Measurements from ENCODE around the gene GRIPAP1.

Gene GRIPAP1

GRCh38 chrX:48961585-48962091 lies 40.4 kb downstream of the GRIPAP1 start:
- TF ChIP-seq, protein P1, sequence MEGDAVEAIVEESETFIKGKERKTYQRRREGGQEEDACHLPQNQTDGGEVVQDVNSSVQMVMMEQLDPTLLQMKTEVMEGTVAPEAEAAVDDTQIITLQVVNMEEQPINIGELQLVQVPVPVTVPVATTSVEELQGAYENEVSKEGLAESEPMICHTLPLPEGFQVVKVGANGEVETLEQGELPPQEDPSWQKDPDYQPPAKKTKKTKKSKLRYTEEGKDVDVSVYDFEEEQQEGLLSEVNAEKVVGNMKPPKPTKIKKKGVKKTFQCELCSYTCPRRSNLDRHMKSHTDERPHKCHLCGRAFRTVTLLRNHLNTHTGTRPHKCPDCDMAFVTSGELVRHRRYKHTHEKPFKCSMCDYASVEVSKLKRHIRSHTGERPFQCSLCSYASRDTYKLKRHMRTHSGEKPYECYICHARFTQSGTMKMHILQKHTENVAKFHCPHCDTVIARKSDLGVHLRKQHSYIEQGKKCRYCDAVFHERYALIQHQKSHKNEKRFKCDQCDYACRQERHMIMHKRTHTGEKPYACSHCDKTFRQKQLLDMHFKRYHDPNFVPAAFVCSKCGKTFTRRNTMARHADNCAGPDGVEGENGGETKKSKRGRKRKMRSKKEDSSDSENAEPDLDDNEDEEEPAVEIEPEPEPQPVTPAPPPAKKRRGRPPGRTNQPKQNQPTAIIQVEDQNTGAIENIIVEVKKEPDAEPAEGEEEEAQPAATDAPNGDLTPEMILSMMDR (conservative IDR thresholded peaks at IDR 0.05; ENCODE audit: control insufficient read depth, insufficient read depth, low read depth, low read length): no peak
- no peak for DNase-seq (ENCODE audit: low read depth)

GRCh38 chrX:48960291-48960690 lies 41.8 kb downstream of the GRIPAP1 start:
- TF ChIP-seq, protein P1 (conservative IDR thresholded peaks at IDR 0.05; ENCODE audit: control insufficient read depth, insufficient read depth, low read depth, low read length): no peak
- no peak overlapping the region for H3K4me3 ChIP-seq (ENCODE audit: control insufficient read depth, low read depth, low read length)
- no peak for DNase-seq (ENCODE audit: low read depth)

More at GRCh38 chrX:48961585-48962091, 40.4 kb downstream of the GRIPAP1 start:
- no peak overlapping the region for H3K4me3 ChIP-seq (ENCODE audit: control insufficient read depth, low read depth, low read length)

DNA sequence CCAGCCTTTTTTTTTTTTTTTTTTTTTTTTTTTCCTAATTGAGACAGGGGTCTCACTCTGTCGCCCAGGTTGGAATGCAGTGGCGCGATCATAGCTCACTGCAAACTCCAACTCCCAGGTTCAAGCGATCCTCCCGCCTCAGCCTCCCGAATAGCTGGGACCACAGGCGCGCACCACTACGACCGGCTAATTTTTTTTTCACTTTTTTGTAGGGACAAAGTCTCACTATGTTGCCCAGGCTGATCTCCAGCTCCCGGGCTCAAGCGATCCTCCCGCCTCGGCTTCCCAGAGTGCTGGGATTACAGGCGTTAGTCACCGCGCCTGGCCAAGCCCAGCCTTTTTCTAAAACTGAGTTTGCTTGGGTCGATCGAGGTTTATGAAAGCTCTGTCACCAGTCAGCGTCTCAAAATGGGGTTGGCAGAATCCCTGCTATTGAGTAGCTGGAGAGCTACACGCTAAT lies 43.4 kb downstream of the GRIPAP1 start:
- peak overlapping the region; percentile 68 for H3K4me3 ChIP-seq (ENCODE audit: control insufficient read depth, low read depth, low read length)
- TF ChIP-seq, protein P1 (conservative IDR thresholded peaks at IDR 0.05; ENCODE audit: control insufficient read depth, insufficient read depth, low read depth, low read length): no peak
- peak; percentile 71 for DNase-seq (ENCODE audit: low read depth)

DNA sequence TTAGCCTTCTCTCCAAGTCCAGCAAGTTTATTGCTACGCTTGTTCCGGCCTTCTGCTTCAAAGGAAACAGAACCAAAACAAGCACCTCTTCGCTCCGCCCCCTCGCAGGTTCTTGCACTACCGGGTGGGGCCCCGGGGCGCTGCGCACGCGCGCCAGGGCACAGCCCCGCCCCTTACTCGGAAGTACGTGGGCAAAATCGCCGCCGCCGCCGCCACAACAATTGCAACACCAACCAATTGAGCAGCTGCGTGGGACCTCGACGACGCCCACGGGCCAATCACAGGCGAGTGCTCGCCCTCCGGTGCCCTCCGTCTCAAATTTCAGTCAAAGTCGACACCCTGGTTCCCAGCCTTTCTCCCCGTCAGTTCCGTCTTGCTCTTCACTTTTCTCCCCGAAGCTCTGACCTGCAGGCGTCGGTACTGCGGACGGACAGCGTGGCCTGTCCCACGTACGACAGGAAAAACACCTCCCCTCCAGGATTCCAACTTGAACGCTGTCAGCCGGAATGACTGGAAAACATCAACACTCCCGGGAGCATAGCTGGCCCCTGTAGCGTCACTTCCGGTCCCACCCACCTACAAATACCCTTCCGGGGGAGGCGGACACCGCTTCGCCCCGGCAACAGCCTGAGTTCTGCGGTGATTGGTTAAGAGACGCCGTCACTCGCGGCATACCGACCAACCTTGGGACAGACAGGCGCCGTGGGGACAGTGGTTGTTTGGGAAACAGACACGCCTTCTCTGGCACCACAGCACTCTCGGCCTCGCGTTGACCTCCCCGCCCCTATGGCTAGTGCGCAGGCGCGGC lies 44.0 kb downstream of the GRIPAP1 start:
- TF ChIP-seq, protein P1 (conservative IDR thresholded peaks at IDR 0.05; ENCODE audit: control insufficient read depth, insufficient read depth, low read depth, low read length): no peak
- peak overlapping the region; percentile 68 for H3K4me3 ChIP-seq (ENCODE audit: control insufficient read depth, low read depth, low read length)
- peak; percentile 98 for DNase-seq (ENCODE audit: low read depth)

DNA sequence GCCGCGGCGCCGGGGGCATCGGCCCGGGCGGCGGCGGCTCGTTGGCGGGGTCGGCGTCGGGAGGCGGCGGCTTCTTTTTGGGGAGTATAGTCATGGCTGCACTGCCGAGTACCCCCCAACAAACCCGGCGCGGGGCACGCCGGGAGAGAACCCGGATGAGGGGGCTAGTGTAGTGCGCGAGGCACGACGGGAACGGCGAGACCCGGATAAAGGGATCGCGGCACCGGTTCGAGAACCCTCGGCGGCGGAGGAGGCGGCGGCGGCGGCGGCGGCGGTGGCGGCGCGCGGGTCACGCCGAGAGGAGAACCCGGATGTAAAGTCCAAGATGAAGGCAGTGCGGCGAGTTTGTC lies 44.6 kb downstream of the GRIPAP1 start, which contains the start of gene OTUD5:
TSS of gene OTUD5 (minus strand) at position 131 of the 350 bp plus-strand sequence. CDS start at position 94, 37 bp downstream.
- TF ChIP-seq, protein P1 (conservative IDR thresholded peaks at IDR 0.05; ENCODE audit: control insufficient read depth, insufficient read depth, low read depth, low read length): no peak
- DNase-seq (ENCODE audit: low read depth): no peak

GRCh38 chrX:48956728-48957414 lies 45.2 kb downstream of the GRIPAP1 start:
- DNase-seq (ENCODE audit: low read depth): no peak
- TF ChIP-seq, protein P1 (conservative IDR thresholded peaks at IDR 0.05; ENCODE audit: control insufficient read depth, insufficient read depth, low read depth, low read length): no peak
- H3K4me3 ChIP-seq (ENCODE audit: control insufficient read depth, low read depth, low read length): peak overlapping the region; percentile 65

More for the DNA sequence above, 44.6 kb downstream of the GRIPAP1 start, which contains the start of gene OTUD5:
- peak within 1 kb of the TSS; percentile 68 for H3K4me3 ChIP-seq (ENCODE audit: control insufficient read depth, low read depth, low read length)
